B cell (primary cell): ENCODE results near the gene DUSP14.

Experiments used
- CTCF ChIP-seq: fragments of 200-600 bp; IDR thresholded peaks from one replicate; pipeline ENCODE4 v1.8.0; 2022; ENCODE audit warnings: antibody characterized with exemption, mild to moderate bottlenecking
- EZH2 ChIP-seq: IDR thresholded peaks from 2 replicates; pipeline ENCODE4 v1.6.1; 2012; ENCODE audit warnings: borderline replicate concordance, low read depth, mild to moderate bottlenecking, moderate library complexity, low read length; ENCODE audit not compliant: insufficient read depth, poor library complexity, severe bottlenecking

GRCh38 chr17:37494971-37495370 lies 5.3 kb downstream of the DUSP14 start:
- no peak for TF ChIP-seq CTCF
- no peak for TF ChIP-seq EZH2
